Adrenal gland (tissue), 12 donors: ENCODE measurements around the gene TRMU. TPM values are rescaled to one million over a fixed set of nuclear protein-coding genes. Genes with fewer than 3 reads are reported as not detected.
"Not testable (repeated sequence)": the region's sequence is repeated elsewhere in the genome, so short reads cannot be mapped to it uniquely, and the experiment has no call there.

Experiments
- DNase-seq, 7 donors: peaks; one replicate each; pipeline ENCODE4 v3.0.0-alpha.2; 2019 to 2020
- H3K27ac ChIP-seq, 5 donors: fragments of 200-600 bp; sonication (generic) in 4 of 5; 1 replicate in 3 of 5; 2 replicates in 2 of 5; pipeline versions ENCODE4 v1.5.1 to v1.8.0; 2016 to 2020; ENCODE audit warnings: mild to moderate bottlenecking in 1 of 5
- H3K27me3 ChIP-seq: fragments of 200-600 bp; 2 replicates; pipeline ENCODE4 v1.8.0; 2021
- H3K36me3 ChIP-seq, 2 donors: fragments of 200-600 bp; replicated peaks in 1 of 2; 1 replicate in 1 of 2; 2 replicates in 1 of 2; pipeline versions ENCODE4 v1.5.1 to v1.8.0; 2018 to 2022
- H3K4me1 ChIP-seq, 2 donors: fragments of 200-600 bp; replicated peaks in 1 of 2; 1 replicate in 1 of 2; 2 replicates in 1 of 2; pipeline versions ENCODE4 v1.5.1 to v1.8.0; 2018 to 2021
- H3K4me3 ChIP-seq, 4 donors: fragments of 200-600 bp; sonication (generic) in 3 of 4; one replicate each; pipeline ENCODE4 v1.5.1; 2016 to 2018
- H3K9me3 ChIP-seq, 3 donors: fragments of 200-600 bp; sonication (generic) in 1 of 3; replicated peaks in 1 of 3; 1 replicate in 2 of 3; 2 replicates in 1 of 3; pipeline versions ENCODE4 v1.5.1 to v1.8.0; 2016 to 2021
- POLR2A ChIP-seq, 2 donors: fragments of 450-650 bp; IDR thresholded peaks; one replicate each; pipeline ENCODE4 v1.6.1; 2017; ENCODE audit warnings: antibody characterized with exemption in 2 of 2, mild to moderate bottlenecking in 2 of 2, moderate library complexity in 1 of 2
- WGBS, 4 donors: extraction: QIAGEN DNeasy Blood & Tissue Kit in 2 of 4; methylation state at CpG; one replicate each; pipeline versions ENCODE4 v1.1.5 to v1.1.7; 2013 to 2017; 5-methylcytosine and 5-hydroxymethylcytosine counted together
- intact Hi-C, 2 donors: fragments of 100-400 bp; cut with DNase I; formaldehyde crosslinking; loops; one replicate each; pipeline versions ENCODE4 v1.14.1 to v1.15.0; 2022 to 2023
- polyA plus RNA-seq, 3 donors: library from polyadenylated mRNA; stranded (reverse); fragments of 200-250 nt in 2 of 3; fragments of 350-450 nt in 1 of 3; fragmentation: Illumina TruSeq in 1 of 3; extraction: RNeasy Lipid Tissue Mini Kit (QIAGEN cat#74804) in 1 of 3; gene quantifications; one replicate each; pipeline ENCODE4 v1.2.3, GENCODE V29; 2013 to 2014
- total RNA-seq, 9 donors: library from RNA; depleted of rRNA in 4 of 9; stranded (reverse); fragments of >200 nt in 4 of 9; fragments of 120-200 nt in 1 of 9; fragmentation: NEBNext Ultra II Directional in 1 of 9; extraction: Animal tissue kit (Norgen Biotek cat#: 25700) in 1 of 9; gene quantifications; one replicate each; pipeline versions ENCODE4 v1.1.0 to v1.2.4, GENCODE V29; 2013 to 2023
- TF ChIP-seq, protein P1 (sequence below), 6 experiments: fragments of 450-650 bp in 4 of 6; fragments of 200-600 bp in 2 of 6; sonication (generic) in 1 of 6; IDR thresholded peaks; 1 replicate in 5 of 6; 2 replicates in 1 of 6; pipeline versions ENCODE4 v1.5.1 to v1.8.0; 2016 to 2021; ENCODE audit warnings: antibody characterized with exemption in 6 of 6, mild to moderate bottlenecking in 2 of 6, moderate library complexity in 1 of 6
- donor health status: healthy with polysubstance abuse.
- donor health status: Bipolar disorder and iron deficiency.
- donor health status: DM: yes; HTN: yes; CAD: no.
- donor health status: DM: no; HTN: no; CAD: no.
- donor health status: DM: no; HTN: no; CAD: no.
- donor health status: DM: yes; HTN: yes; CAD: no.

Gene TRMU
- total and polyA plus RNA-seq, 12 donors = 20.2 to 107 (median 36.5) TPM

DNA sequence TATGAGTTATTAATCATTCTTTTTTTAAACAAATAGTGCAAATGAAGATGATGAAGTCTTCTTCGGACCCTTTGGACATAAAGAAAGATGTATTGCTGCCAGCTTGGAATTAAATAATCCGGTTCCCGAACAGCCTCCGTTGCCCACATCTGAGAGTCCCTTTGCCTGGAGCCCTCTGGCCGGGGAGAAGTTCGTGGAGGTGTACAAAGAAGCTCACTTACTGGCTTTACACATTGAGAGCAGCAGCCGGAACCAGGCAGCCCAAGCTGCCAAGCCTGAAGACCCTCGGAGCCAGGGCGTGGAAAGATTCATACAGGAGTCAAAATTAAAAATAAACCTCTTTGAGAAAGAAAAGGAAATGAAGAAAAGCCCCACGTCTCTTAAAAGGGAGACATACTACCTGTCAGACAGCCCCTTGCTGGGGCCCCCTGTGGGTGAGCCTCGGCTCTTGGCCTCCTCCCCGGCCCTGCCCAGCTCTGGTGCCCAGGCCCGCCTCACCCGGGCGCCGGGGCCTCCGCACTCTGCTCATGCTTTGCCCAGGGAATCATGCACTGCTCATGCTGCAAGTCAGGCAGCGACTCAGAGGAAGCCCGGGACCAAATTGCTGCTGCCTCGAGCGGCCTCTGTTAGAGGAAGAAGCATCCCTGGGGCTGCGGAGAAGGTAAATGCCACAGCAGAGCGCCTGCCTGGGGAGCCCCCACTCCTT is 27.1 kb upstream of the TRMU start:
- no peaks in the 10 kb centered on the region for H3K27me3 ChIP-seq
- no peaks in the 10 kb centered on the region for H3K4me1 ChIP-seq
- H3K27ac ChIP-seq = no peak overlapping the region
- H3K9me3 ChIP-seq = no peaks in the 10 kb centered on the region
- H3K36me3 ChIP-seq = no peaks in the 10 kb centered on the region
- no peak for TF ChIP-seq POLR2A (IDR thresholded peaks at IDR 0.05)
- TF ChIP-seq, protein P1, sequence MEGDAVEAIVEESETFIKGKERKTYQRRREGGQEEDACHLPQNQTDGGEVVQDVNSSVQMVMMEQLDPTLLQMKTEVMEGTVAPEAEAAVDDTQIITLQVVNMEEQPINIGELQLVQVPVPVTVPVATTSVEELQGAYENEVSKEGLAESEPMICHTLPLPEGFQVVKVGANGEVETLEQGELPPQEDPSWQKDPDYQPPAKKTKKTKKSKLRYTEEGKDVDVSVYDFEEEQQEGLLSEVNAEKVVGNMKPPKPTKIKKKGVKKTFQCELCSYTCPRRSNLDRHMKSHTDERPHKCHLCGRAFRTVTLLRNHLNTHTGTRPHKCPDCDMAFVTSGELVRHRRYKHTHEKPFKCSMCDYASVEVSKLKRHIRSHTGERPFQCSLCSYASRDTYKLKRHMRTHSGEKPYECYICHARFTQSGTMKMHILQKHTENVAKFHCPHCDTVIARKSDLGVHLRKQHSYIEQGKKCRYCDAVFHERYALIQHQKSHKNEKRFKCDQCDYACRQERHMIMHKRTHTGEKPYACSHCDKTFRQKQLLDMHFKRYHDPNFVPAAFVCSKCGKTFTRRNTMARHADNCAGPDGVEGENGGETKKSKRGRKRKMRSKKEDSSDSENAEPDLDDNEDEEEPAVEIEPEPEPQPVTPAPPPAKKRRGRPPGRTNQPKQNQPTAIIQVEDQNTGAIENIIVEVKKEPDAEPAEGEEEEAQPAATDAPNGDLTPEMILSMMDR (IDR thresholded peaks at IDR 0.05) = no peak
- 92 to 95% (median 94%) methylated on average over 19 to 23 of the region's 23 CpGs for WGBS, 4 donors
- intact Hi-C loops = no loop called here
- H3K4me3 ChIP-seq = no peak overlapping the region
- no peak for DNase-seq

DNA sequence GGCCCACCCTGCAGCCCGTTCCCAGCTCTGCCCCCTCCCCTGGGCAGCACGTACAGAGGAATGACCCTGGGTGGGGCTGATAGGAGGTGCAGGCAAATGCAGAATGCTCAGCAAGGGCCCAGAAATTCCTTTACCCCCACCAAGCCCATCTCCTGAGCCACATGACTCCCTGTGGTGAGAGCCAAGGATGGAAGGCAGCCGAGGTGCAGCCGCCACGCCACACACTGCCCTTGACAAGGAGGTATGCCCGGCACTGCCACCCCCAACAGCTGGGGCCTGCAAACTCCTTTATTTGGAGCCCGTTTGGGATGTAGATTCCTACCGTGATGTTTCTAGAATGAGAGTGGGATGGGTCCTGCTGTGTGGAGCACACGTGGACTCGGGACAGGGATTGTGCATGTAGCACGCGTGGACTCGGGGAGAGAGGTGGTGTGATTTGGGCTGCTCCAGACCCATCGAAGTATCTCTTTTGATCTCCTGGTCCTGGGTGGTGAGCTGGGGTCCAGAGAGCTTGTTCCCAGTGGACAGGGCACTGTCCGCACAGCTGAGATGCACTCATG is 25.9 kb upstream of the TRMU start:
- Histone ChIP-seq H3K27ac (no peak overlapping the region), H3K4me1 (no peaks in the 10 kb centered on the region), H3K9me3 (no peaks in the 10 kb centered on the region), H3K27me3 (no peaks in the 10 kb centered on the region), H3K36me3 (no peaks in the 10 kb centered on the region), H3K4me3 (no peak overlapping the region)
- 95 to 99% (median 96%) methylated on average over 8 to 15 of the region's 15 CpGs for WGBS, 4 donors
- TF ChIP-seq, protein P1 (IDR thresholded peaks at IDR 0.05) = no peak
- no peak for TF ChIP-seq POLR2A (IDR thresholded peaks at IDR 0.05)
- intact Hi-C loops = loop anchor here (2.0 to 10.0 kb wide), 3 partner anchors 183 to 317 kb away; no protein-coding TSS in a partner anchor
- DNase-seq = no peak

DNA sequence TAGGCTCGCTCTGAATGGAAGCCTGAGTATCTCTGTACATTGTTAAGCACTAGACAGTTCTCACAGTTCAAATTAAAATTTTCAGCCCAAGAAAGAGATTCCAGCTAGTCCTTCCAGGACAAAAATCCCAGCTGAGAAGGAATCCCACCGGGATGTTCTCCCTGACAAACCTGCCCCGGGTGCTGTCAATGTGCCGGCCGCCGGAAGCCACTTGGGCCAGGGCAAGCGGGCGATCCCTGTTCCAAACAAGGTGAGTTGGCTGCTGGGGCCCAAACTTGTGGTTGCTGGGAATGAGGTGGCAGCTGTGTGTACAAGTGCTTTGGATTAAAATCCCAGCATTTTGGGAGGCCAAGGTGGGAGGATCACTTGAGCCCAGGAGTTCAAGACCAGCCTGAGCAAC is 23.5 kb upstream of the TRMU start:
- DNase-seq = no peak
- no peak overlapping the region for H3K4me3 ChIP-seq
- intact Hi-C loops = loop anchor here (5.0 to 10.0 kb wide), 2 partner anchors 317 to 320 kb away; no protein-coding TSS in a partner anchor

DNA sequence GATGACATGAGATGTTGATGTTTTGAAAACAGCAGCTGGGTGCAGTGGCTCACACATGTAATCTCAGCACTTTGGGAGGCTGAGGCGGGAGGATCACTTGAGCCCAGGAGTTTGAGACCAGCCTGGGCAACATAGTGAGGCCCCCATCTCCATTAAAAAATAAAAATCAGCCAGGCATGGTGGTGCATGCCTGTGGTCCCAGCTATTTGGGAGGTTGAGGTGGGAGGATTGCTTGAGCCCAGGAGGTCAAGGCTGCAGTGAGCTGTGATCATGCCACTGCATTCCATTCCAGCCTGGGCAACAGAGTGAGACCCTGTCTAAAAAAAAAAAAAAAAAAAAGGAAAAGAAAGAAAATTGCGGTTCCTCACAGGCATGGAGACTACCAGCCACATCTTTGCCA is 22.7 kb upstream of the TRMU start:
- H3K4me1 ChIP-seq, DNase-seq, H3K27ac ChIP-seq, H3K4me3 ChIP-seq, H3K27me3 ChIP-seq, H3K9me3 ChIP-seq, H3K36me3 ChIP-seq: not testable (repeated sequence)
- intact Hi-C loops = loop anchor here (5.0 to 10.0 kb wide), 2 partner anchors 318 to 321 kb away; no protein-coding TSS in a partner anchor
- WGBS, 4 donors = 85 to 100% (median 96%) methylated on average over 2 of the region's 2 CpGs

More for the DNA sequence above, 23.5 kb upstream of the TRMU start:
- H3K36me3 ChIP-seq = no peaks in the 10 kb centered on the region
- WGBS, 4 donors = 80 to 98% (median 96%) methylated on average over 1 to 8 of the region's 8 CpGs
- H3K4me1 ChIP-seq = no peaks in the 10 kb centered on the region
- no peak overlapping the region for H3K27ac ChIP-seq
- no peak for TF ChIP-seq POLR2A (IDR thresholded peaks at IDR 0.05)
- TF ChIP-seq, protein P1 (IDR thresholded peaks at IDR 0.05) = no peak
- no peaks in the 10 kb centered on the region for H3K9me3 ChIP-seq
- no peaks in the 10 kb centered on the region for H3K27me3 ChIP-seq
